T-helper 2 cell (primary cell): ENCODE data around the gene INSYN1.
A peak's percentile ranks its signal among the peaks of the same experiment; 100 is the strongest.
"Not testable (repeated sequence)": the region's sequence is repeated elsewhere in the genome, so short reads cannot be mapped to it uniquely, and the experiment has no call there.

Experiments used
- DNase-seq, 5 experiments: peaks; one replicate each; pipeline versions ENCODE4 v3.0.0 to v3.0.0-alpha.2; 2012 to 2022
- total RNA-seq, 2 donors: gene quantifications; one replicate each; lab custom pipeline; 2026; lab: John Stamatoyannopoulos, UW

Gene INSYN1, protein sequence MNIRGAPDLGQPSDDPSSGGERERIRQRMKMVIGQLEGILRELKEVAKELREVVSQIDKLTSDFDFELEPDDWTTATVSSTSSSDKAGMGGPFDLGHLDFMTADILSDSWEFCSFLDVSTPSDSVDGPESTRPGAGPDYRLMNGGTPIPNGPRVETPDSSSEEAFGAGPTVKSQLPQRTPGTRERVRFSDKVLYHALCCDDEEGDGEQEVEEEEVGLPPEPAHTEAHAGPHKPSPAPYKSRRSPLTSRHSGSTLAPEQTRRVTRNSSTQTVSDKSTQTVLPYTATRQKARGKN
- total RNA-seq: 0 to 0.13 reads per million in 2 donors

GRCh38 chr15:73753250-73754130 lies at the start of gene INSYN1:
Gene INSYN1 (minus strand): TSS chr15:73753351. CDS start chr15:73751130, 2,221 bp downstream.
- DNase-seq: no peak

GRCh38 chr15:73802431-73803041 lies 49.4 kb upstream of the INSYN1 start:
- no peak for DNase-seq

DNA sequence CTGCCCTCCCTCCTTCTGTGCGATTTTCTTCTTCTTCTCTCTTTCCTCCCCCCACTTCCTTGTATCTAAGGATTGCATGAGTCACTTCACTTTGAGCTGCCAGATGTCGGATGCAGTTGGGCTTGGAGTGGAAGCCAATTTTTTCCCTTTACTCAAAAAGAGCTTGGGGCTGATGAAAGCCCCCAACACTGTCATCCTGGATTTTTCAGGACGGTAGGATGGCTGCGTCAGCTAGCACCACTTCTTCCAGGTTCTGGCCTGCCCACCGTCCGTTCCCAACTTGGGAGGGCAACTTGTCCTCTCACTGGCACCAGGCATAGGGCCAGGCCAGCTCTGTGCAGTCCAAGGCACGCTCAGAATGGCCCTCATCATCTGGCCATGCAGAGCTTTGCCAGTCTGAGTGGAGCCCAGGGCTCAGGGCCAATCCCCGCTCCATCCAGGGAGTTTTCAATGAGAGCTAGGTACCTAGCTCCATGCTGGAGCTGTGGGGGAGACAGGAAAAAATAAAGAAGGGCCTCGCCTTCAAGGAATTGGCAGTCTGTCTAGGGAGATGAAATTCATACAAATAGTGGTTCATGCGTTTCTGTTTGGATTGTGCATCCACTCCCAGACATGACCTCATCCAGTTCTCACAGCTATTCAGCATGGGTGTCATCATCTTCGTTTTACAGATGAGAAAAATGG lies 47.7 kb upstream of the INSYN1 start:
- no peak for DNase-seq

DNA sequence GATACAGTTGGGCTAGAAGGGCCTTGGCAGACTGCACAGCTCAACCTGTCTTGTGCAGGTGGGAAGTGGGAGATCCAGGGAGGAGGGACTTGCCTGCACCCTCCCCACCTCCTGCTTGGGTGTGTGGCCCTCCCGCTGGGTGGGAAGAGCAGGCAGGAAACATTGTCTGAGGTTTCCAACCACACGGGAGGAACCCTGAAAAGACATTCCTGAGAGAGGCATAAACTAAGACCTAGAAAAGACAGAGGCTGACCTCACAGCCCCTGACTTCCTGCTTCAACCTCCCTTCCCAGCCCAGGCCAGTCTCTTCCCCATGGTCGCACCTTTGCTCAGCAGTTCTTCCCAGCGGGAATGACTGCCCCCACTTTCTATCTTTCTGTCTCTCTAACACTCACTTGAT lies 46.3 kb upstream of the INSYN1 start:
- DNase-seq: no peak

DNA sequence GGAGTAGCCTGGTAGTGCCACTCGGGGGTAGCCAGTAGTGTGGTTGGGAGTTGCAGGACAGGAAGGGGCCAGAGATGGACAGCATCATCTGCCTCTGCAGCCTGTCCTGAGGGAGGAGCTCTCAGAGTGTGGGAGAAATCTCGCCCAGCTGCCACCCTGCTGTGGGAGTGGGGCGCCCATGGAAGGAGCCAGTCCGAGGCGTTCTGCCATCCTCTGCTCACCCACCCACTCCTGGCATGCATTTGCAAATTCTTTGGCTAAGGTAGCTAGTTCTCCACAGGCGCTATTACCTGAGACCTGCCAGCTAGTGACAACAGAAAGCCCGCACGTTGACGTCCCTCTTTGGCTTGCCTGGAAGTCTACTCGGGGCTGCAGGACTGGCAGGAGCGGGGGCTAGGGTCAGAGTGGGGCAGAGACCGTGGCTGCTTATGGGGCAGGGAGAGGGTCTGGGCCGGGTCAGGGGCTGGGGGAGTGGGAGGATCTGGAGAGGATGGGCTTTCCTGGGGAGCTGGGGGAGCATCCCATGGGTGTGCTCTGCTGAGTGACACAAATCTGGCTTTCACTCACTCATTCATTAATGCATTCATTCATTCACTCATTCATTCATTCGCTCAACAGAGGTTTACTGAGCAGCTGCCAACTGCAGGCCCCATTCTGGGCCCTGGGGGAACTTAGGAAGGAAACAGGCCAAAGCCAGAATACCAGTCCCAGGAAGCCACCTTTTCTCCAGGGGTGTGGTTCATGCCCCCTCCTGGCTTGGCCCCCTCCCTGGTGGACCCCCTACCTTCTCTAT lies 44.4 kb upstream of the INSYN1 start:
- no peak for DNase-seq

GRCh38 chr15:73796331-73796831 lies 43.2 kb upstream of the INSYN1 start:
- no peak for DNase-seq

GRCh38 chr15:73794443-73795133 lies 41.4 kb upstream of the INSYN1 start:
- no peak for DNase-seq

DNA sequence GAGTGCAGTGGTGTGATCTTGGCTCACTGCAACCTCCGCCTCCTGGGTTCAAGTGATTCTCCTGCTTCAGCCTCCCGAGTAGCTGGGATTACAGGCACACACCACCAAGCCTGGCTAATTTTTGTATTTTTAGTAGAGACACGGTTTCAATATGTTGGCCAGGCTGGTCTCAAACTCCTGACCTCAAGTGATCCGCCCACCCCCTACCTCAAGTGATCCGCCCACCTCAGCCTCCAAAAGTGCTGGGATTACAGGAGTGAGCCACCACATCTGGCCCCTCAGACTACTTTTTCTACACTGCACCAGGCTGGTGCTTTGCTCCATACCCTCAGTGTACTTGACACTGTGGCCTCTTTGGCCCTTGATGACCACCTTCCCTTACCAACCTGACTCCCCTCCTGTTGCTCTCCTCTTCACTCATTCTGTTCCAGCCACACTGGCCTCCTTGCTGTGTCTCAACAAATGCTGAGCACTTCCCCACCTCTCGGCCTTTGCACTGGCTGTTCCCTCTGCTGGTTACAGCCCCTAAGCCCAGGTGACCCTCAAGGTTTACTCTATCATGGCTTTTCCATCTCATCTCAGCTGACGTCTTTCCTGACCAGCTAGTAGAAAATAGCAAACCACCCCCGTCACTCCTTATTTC lies 39.9 kb upstream of the INSYN1 start:
- DNase-seq: not testable (repeated sequence)

DNA sequence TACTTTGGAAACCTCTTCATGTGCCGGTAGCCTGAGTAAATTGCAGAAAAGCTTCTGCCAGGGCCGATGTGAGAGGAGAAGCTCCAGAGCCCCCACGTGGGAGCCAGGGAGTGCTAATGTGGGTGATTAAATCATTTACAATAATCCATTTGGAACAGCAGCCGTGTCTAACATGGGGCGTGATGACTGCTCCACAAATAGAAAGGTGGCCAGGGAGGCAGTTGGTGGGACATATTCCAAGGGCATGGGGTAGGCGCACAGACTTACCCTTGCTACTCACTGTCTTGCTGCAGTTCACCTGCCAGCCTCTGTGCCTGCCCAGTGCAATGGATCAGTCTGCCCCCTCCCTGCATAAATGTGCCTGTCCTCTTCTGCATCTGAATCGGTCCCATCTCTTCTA lies 39.3 kb upstream of the INSYN1 start:
- DNase-seq: no peak

DNA sequence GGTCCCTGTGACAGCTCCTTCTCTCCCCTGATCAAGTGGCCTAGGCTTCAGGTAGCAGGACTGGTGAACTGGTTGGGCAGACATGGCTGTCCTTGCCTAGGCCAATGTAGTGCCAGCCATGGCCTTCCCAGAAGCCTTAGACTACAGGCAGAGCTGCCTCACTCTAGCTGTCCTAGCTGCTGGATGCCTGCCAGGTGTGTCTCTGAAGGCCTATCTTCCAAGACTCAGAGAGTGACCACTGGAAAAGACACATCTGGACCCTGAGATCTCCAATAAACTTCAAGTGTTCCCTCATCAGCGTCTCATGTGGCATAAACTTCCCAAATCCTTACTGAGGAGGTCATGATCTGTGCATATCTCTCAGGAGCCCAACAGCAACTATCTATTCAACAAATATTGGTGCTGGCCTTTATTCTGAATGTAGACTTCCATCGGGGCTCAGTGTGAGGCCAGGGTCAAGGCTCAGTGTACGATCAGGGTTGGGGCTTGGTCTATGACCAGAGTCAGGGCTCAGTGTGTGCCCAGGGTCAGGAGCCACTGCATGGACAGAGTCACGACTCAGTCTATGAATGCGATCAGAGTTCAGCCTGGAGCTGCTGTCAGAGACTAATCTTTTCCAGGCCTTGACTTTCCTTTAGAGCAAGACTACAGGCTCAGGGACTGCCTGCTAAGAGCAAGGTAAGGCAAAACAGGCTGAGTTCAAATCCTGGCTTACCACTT lies 36.5 kb upstream of the INSYN1 start:
- DNase-seq: no peak

GRCh38 chr15:73787621-73788020 lies 34.5 kb upstream of the INSYN1 start:
- no peak for DNase-seq

DNA sequence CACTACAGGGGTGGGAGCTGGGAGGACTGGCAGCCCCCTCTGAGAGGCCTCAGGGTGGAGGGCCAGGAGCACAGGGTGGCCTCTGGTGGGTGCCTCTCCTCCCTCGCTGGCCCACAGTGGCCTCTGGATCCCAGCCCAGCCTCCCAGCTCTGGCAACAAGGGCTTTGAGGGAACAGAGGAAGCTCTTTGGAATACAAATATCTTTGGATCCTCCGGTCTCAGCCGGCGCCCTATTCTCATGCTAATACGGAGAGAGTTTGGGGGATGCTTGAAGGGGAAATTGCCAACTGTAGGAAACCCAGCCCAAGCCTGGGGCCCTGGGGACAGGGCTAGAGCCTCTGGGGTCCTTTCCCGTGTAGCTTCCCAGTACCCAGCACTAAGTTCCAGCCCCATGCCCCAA lies 33.4 kb upstream of the INSYN1 start:
- DNase-seq: no peak

GRCh38 chr15:73785256-73786014 lies 32.3 kb upstream of the INSYN1 start:
- not testable (repeated sequence) for DNase-seq

GRCh38 chr15:73784291-73784690 lies 31.1 kb upstream of the INSYN1 start:
- DNase-seq: no peak

GRCh38 chr15:73782344-73782959 lies 29.3 kb upstream of the INSYN1 start:
- DNase-seq: no peak

- DNase-seq: peak in 1 of 5 experiments; percentile 2
These were observed 28.1 kb upstream of the INSYN1 start for GRCh38 chr15:73781038-73781925.

DNA sequence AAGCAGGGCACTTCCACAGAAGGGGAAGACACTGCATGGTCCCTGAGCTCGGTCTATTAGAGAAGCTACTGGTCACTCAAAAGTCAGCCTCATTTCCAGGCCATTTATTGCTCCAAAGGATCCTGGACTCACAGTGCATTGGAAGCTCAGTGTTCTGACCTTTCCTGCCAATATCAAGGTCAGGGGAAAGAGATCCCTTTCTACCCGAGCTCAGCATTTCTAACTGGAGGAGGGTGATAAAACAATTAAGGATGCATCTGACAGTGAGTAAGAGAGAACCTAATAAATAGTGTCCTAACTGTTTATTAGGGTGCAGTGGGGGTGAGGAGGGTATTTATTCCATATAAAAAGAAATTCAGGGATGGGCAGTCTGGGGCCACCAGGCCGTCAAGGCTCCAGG lies 26.8 kb upstream of the INSYN1 start:
- no peak for DNase-seq

DNA sequence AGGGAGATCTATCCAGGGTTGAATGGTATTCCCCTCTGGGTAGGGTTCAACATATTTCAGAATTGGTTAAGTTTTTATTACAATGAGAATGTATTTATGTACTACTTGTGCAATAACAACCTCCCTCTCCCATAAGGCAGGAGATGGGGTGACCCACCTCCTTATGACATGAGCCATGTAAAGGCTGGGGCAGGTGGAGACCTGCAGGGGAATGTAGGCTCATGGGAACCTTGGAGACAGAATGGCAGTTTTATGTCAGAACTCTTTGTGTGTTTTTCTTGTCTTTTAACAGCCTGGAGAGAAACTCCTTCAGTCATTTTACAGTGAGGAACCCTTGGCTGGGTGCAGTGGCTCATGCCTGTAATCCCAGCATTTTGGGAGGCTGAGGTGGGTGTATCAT lies 24.6 kb upstream of the INSYN1 start:
- DNase-seq: no peak
